H9 (cell line): ENCODE measurements around the gene LINC00632. TPM values are rescaled to one million over a fixed set of nuclear protein-coding genes. Genes with fewer than 3 reads are reported as not detected.

ENCODE experiments used
- DNase-seq: peaks from one replicate; pipeline ENCODE4 v3.0.0-alpha.2; 2017
- H2AFZ ChIP-seq: one replicate; pipeline ENCODE4 v1.6.1; 2013; ENCODE audit warnings: mild to moderate bottlenecking, low read length, control low read depth, moderate library complexity
- H2AK5ac ChIP-seq: 2 replicates; pipeline ENCODE4 v1.6.1; 2013; ENCODE audit warnings: low read length, control low read depth, mixed read lengths; ENCODE audit not compliant: insufficient read length
- H2BK120ac ChIP-seq: one replicate; pipeline ENCODE4 v1.6.1; 2013; ENCODE audit warnings: low read depth, mild to moderate bottlenecking, low read length, control low read depth, inconsistent platforms; ENCODE audit not compliant: poor library complexity, severe bottlenecking
- H2BK12ac ChIP-seq: 2 replicates; pipeline ENCODE4 v1.6.1; 2013; ENCODE audit warnings: low read length, control low read depth, mixed read lengths, low read depth; ENCODE audit not compliant: insufficient read length
- H2BK15ac ChIP-seq: 2 replicates; pipeline ENCODE4 v1.6.1; 2013; ENCODE audit warnings: low read depth, low read length, control low read depth
- H2BK20ac ChIP-seq: one replicate; pipeline ENCODE4 v1.6.1; 2013; ENCODE audit warnings: low read depth, mild to moderate bottlenecking, low read length, control low read depth, inconsistent platforms; ENCODE audit not compliant: poor library complexity, severe bottlenecking
- H2BK5ac ChIP-seq: 2 replicates; pipeline ENCODE4 v1.6.1; 2013; ENCODE audit warnings: low read length, control low read depth, mixed read lengths; ENCODE audit not compliant: insufficient read length
- H3K14ac ChIP-seq: 2 replicates; pipeline ENCODE4 v1.6.1; 2013; ENCODE audit warnings: low read length, control low read depth; ENCODE audit not compliant: insufficient read depth
- H3K18ac ChIP-seq: 2 replicates; pipeline ENCODE4 v1.6.1; 2013; ENCODE audit warnings: low read depth, mild to moderate bottlenecking, mixed read lengths, low read length, control low read depth; ENCODE audit not compliant: insufficient read length
- H3K23ac ChIP-seq: 2 replicates; pipeline ENCODE4 v1.6.1; 2013; ENCODE audit warnings: low read length, control low read depth, mixed read lengths, low read depth; ENCODE audit not compliant: insufficient read length
- H3K23me2 ChIP-seq: 2 replicates; pipeline ENCODE4 v1.6.1; 2013; ENCODE audit warnings: low read depth, mild to moderate bottlenecking, mixed read lengths, low read length, control low read depth; ENCODE audit not compliant: insufficient read length, poor library complexity, severe bottlenecking
- H3K27ac ChIP-seq: 2 replicates; pipeline ENCODE4 v1.5.1; 2013; ENCODE audit warnings: low read length, control low read depth, mixed read lengths, low read depth; ENCODE audit not compliant: insufficient read length
- H3K27me3 ChIP-seq: 2 replicates; pipeline ENCODE4 v1.6.1; 2013; ENCODE audit warnings: low read length, control low read depth, inconsistent platforms; ENCODE audit not compliant: insufficient read depth
- H3K4ac ChIP-seq: 2 replicates; pipeline ENCODE4 v1.6.1; 2013; ENCODE audit warnings: low read depth, mild to moderate bottlenecking, control low read depth, inconsistent platforms, low read length, moderate library complexity
- H3K4me1 ChIP-seq: 2 replicates; pipeline ENCODE4 v1.6.1; 2013; ENCODE audit warnings: low read length, control low read depth, inconsistent platforms; ENCODE audit not compliant: insufficient read depth
- H3K4me2 ChIP-seq: 2 replicates; pipeline ENCODE4 v1.6.1; 2013; ENCODE audit warnings: low read length, control low read depth, mixed read lengths; ENCODE audit not compliant: insufficient read length, insufficient read depth
- H3K56ac ChIP-seq: 2 replicates; pipeline ENCODE4 v1.6.1; 2013; ENCODE audit warnings: low read depth, mild to moderate bottlenecking, mixed read lengths, low read length, control low read depth; ENCODE audit not compliant: insufficient read length
- H3K79me1 ChIP-seq: 2 replicates; pipeline ENCODE4 v1.6.1; 2013; ENCODE audit warnings: low read depth, mild to moderate bottlenecking, moderate library complexity, low read length, control low read depth, inconsistent platforms; ENCODE audit not compliant: insufficient read depth, poor library complexity, severe bottlenecking
- H3K79me2 ChIP-seq: 2 replicates; pipeline ENCODE4 v1.6.1; 2013; ENCODE audit warnings: low read length, control low read depth, inconsistent platforms; ENCODE audit not compliant: insufficient read depth
- H3K9ac ChIP-seq: 2 replicates; pipeline ENCODE4 v1.6.1; 2013; ENCODE audit warnings: low read length, control low read depth, mixed read lengths; ENCODE audit not compliant: insufficient read length; ENCODE audit errors: extremely low read depth
- H3K9me3 ChIP-seq: one replicate; pipeline ENCODE4 v1.6.1; 2013; ENCODE audit warnings: low read depth, low read length, inconsistent platforms; ENCODE audit not compliant: control insufficient read depth
- H3T11ph ChIP-seq: one replicate; pipeline ENCODE4 v1.6.1; 2013; ENCODE audit warnings: mild to moderate bottlenecking, low read length, control low read depth, inconsistent platforms
- H4K20me1 ChIP-seq: one replicate; pipeline ENCODE4 v1.6.1; 2013; ENCODE audit not compliant: control insufficient read depth, insufficient read length, insufficient read depth
- H4K5ac ChIP-seq: 2 replicates; pipeline ENCODE4 v1.6.1; 2013; ENCODE audit warnings: low read depth, mild to moderate bottlenecking, mixed read lengths, low read length, control low read depth; ENCODE audit not compliant: insufficient read length
- H4K8ac ChIP-seq: replicated peaks from 2 replicates; pipeline ENCODE4 v1.6.1; 2013; ENCODE audit warnings: low read length, control low read depth, mixed read lengths, low read depth; ENCODE audit not compliant: insufficient read length
- H4K91ac ChIP-seq: 2 replicates; pipeline ENCODE4 v1.6.1; 2013; ENCODE audit warnings: low read depth, mild to moderate bottlenecking, moderate library complexity, mixed read lengths, low read length, control low read depth; ENCODE audit not compliant: insufficient read length
- H3K27ac Mint-ChIP-seq, 3 experiments: 2 replicates in 2 of 3; 3 replicates in 1 of 3; pipeline ENCODE4 v1.8.0; 2020 to 2021; ENCODE audit warnings: mixed read lengths in 3 of 3, mild to moderate bottlenecking in 1 of 3, moderate library complexity in 1 of 3
- H3K27me3 Mint-ChIP-seq: 2 replicates; pipeline ENCODE4 v1.8.0; 2021; ENCODE audit warnings: low read depth, mild to moderate bottlenecking, moderate library complexity, mixed read lengths
- H3K36me3 Mint-ChIP-seq, 3 experiments: 2 replicates in 2 of 3; 3 replicates in 1 of 3; pipeline ENCODE4 v1.8.0; 2020 to 2021; ENCODE audit warnings: low read depth in 3 of 3, mixed read lengths in 3 of 3; ENCODE audit not compliant: insufficient read depth in 1 of 3
- H3K4me1 Mint-ChIP-seq, 2 experiments: 2 replicates each; pipeline ENCODE4 v1.8.0; 2020; ENCODE audit warnings: mixed read lengths in 2 of 2
- H3K4me3 Mint-ChIP-seq, 2 experiments: 2 replicates in 1 of 2; 3 replicates in 1 of 2; pipeline ENCODE4 v1.8.0; 2020 to 2021; ENCODE audit warnings: mild to moderate bottlenecking in 2 of 2, mixed read lengths in 2 of 2, moderate library complexity in 1 of 2
- H3K9me3 Mint-ChIP-seq, 2 experiments: 2 replicates in 1 of 2; 3 replicates in 1 of 2; pipeline ENCODE4 v1.8.0; 2020; ENCODE audit warnings: mild to moderate bottlenecking in 2 of 2, mixed read lengths in 2 of 2, moderate library complexity in 1 of 2
- CTCF ChIP-seq: fragments of 200-600 bp; sonication (generic); conservative IDR thresholded peaks from 3 replicates; pipeline ENCODE4 v1.8.0; 2021; ENCODE audit warnings: antibody characterized with exemption, mild to moderate bottlenecking
- WGBS: extraction: QIAGEN DNeasy Blood & Tissue Kit; methylation state at CpG from one replicate; pipeline ENCODE4 v1.1.7; 2013; ENCODE audit warnings: missing lambda C conversion rate, low lambda C conversion rate, mixed read lengths; ENCODE audit not compliant: insufficient read length; ENCODE audit errors: extremely low coverage; 5-methylcytosine and 5-hydroxymethylcytosine counted together
- total RNA-seq: library from RNA; stranded (reverse); gene quantifications from 2 replicates; pipeline ENCODE4 v1.2.1, GENCODE V29; 2021

Gene LINC00632
- total RNA-seq, 1 experiment from 2014 or later: 46.3 TPM

- H3K56ac ChIP-seq: no peak overlapping the region
- no peak overlapping the region for H2AFZ ChIP-seq
- WGBS: no CpG with 5 or more reads among the region's 4 CpGs
- H3K9ac ChIP-seq: no peak overlapping the region
- H3K4me3 Mint-ChIP-seq: no peak overlapping the region
- H3K79me1 ChIP-seq: no peaks in the 10 kb centered on the region
- peaks cover 3% of the 10 kb centered on the region; the same call in 1 of the 2 replicates for H3K4me1 ChIP-seq
- H2BK15ac ChIP-seq: no peak overlapping the region
- no peak overlapping the region for H3K14ac ChIP-seq
- H3K4me1 Mint-ChIP-seq: peaks cover 45 to 46% of the 10 kb centered on the region in 2 experiments
- DNase-seq: no peak
- H3K9me3 ChIP-seq: no peaks in the 10 kb centered on the region
- no peaks in the 10 kb centered on the region for H3K27me3 Mint-ChIP-seq
- no peaks in the 10 kb centered on the region; a peak in 1 of 5 replicates for H3K9me3 Mint-ChIP-seq
- H4K20me1 ChIP-seq: no peaks in the 10 kb centered on the region
- H3K23me2 ChIP-seq: no peaks in the 10 kb centered on the region
- H3K36me3 Mint-ChIP-seq: no peaks in the 10 kb centered on the region
- no peak overlapping the region for H2AK5ac ChIP-seq
- H2BK120ac ChIP-seq: no peak overlapping the region
- no peak overlapping the region for H4K8ac ChIP-seq
- no peak overlapping the region for H3K23ac ChIP-seq
- H3K4ac ChIP-seq: no peak overlapping the region
- H2BK20ac ChIP-seq: no peak overlapping the region
- no peak overlapping the region for H3K27ac Mint-ChIP-seq
- peak; percentile 63 for TF ChIP-seq CTCF
- H3K18ac ChIP-seq: no peak overlapping the region
- H2BK12ac ChIP-seq: no peak overlapping the region
- H3T11ph ChIP-seq: no peak overlapping the region
- no peaks in the 10 kb centered on the region for H3K79me2 ChIP-seq
- H3K4me2 ChIP-seq: no peak overlapping the region
- no peaks in the 10 kb centered on the region for H3K27me3 ChIP-seq
- no peak overlapping the region for H2BK5ac ChIP-seq
- no peak overlapping the region for H3K27ac ChIP-seq
- H4K91ac ChIP-seq: no peak overlapping the region
- H4K5ac ChIP-seq: no peak overlapping the region
Observed at GRCh38 chrX:140661643-140662042, 47.9 kb upstream of the LINC00632 start.
